ENCODE data around the gene GABRE.
"Not testable (repeated sequence)": the region's sequence is repeated elsewhere in the genome, so short reads cannot be mapped to it uniquely, and the experiment has no call there.

- not testable (repeated sequence) for TF ChIP-seq CTCF (IDR thresholded peaks at IDR 0.05; ENCODE audit: poor library complexity, severe bottlenecking); RAD21 (conservative IDR thresholded peaks at IDR 0.05)
Observed at GRCh38 chrX:151918736-151919135, 55.7 kb downstream of the GABRE start.

Data from neural cell (in vitro differentiated cells).